Fibroblast of skin of right quadriceps (primary cell): ENCODE measurements around the gene REXO1.

ENCODE experiments used
- DNase-seq: peaks from one replicate; pipeline ENCODE4 v3.0.0-alpha.2; 2013

The REXO1 gene

GRCh38 chr19:1859331-1859781 lies 11.1 kb upstream of the REXO1 start:
- no peak for DNase-seq

- no peak for DNase-seq
Measured at GRCh38 chr19:1858412-1859081, 10.3 kb upstream of the REXO1 start.

DNA sequence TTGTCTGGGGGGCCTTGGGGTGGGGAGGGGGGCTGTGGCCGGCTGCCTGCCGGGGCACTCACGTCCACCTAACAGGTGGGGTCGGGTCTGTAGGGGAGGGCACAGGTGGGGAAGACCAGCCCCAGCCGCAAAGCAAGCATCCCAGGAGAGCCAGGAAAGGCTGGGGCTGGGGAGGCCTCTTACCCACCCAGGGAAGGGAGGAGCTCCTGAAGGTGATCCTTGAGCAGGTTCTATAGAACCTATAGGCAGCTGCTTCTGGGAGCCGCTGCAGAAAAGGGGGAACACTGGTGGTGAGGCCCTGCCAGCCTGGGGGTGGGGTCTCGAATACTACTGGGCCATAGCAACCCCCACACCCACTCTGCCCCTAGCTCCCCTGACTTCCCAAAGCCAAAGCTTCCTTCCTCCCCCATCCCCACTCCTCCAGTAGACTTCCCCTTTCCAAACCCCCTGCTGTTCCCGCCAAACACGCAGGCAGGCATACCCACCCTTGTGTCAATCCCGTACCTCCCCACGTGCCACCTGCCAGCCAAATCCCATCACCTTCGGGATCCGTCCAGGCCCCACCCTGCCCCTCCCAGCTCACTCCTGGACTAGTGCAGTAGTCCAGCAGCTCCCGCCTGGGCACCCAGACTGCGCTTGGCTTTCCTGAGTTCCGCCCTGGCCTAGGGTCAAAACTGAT lies 9.5 kb upstream of the REXO1 start:
- no peak for DNase-seq

DNA sequence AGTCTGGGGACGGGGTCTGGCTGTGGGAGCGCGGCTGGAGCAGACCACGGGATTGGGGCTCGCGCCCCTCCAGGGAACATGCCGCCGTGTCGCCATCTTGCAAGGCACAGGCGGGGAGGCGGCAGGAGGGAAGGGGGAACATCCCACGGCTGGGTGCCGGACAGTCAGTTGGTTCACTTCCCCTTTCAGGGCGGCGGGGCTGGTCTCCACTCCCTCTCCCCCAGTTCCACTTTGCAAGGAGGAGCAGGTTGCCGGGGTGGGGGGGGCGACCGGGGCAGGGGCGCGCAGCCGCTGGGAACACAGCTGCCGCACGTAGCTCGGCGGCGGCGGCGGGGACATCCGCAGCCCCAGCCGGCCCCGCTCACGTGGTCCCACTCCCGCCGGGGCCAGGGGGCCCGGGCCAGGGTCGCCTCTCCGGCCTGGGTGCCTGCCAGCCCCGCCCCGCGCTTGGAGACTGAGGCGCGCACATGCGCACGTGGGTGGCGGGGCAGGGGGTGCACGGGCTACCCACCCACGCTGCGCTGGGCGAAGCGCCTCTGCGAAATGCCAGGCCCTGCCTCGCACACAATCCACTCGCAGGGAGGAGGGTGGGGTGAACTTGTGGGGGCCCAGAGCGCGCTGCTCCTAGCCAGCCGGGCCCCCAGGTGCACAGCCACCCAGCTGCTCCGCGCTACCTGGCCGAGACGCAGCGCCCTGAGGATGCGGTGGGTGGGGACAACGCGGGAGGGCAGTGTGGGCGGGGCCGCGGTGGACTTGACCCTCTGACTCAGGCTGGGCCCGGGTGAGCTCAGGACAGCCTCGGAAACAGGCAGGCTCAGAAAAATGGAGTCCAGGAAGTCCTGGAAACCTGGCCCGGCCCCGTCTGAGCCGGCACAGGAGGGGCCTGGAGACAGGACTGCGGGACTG lies 8.7 kb upstream of the REXO1 start:
- peak; percentile 46 for DNase-seq

- DNase-seq, result no peak
Measured at GRCh38 chr19:1856345-1856697, 8.0 kb upstream of the REXO1 start.

DNA sequence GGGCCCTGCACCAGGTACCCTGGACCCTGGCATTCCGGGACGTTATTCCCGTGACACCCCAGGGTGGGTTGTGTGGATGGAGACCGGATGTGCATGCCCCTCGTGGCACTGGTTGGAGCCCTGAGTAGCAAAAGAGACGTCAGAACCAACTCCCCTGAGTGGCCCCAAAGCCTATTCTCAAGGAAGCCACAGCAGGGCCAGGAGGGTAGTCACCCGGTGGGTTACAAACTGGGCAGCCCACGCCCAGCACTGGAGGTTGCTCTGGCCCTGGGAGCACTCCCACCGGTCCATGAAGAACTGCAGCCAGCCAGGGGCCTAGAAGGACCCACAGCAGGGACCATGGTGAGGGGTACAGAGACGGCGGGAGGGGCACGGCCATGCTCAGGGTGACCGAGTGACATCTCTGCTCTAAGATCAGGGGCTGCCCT lies 7.6 kb upstream of the REXO1 start:
- DNase-seq, result no peak

GRCh38 chr19:1855040-1855827 lies 7.0 kb upstream of the REXO1 start:
- peak; percentile 88 for DNase-seq

GRCh38 chr19:1854542-1855039 lies 6.3 kb upstream of the REXO1 start:
- no peak for DNase-seq

DNA sequence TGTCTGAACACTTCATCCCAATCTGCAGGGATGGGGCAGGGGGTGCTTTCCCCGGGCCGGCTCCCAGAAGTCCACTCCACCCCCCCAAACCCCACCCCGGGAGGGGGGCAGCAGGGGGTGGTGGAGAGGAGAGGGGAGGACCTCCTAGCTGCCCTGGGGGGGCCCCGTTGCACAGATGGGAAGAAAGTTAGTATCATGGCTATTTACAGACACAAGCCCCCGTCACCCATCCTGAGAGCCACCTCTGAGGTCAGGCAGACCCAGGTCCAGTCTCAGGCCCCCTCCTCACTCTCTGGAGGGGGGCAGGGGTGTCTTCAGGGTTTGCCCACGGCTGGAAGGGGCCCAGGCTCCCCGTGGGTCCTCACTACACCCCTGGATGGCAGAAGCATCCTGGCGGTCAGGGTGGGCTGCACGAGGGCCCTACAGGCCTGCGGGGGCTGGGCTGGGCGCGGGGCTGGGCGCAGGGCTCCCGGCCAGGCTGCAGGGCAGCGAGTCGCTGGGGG lies 5.8 kb upstream of the REXO1 start:
- no peak for DNase-seq

DNA sequence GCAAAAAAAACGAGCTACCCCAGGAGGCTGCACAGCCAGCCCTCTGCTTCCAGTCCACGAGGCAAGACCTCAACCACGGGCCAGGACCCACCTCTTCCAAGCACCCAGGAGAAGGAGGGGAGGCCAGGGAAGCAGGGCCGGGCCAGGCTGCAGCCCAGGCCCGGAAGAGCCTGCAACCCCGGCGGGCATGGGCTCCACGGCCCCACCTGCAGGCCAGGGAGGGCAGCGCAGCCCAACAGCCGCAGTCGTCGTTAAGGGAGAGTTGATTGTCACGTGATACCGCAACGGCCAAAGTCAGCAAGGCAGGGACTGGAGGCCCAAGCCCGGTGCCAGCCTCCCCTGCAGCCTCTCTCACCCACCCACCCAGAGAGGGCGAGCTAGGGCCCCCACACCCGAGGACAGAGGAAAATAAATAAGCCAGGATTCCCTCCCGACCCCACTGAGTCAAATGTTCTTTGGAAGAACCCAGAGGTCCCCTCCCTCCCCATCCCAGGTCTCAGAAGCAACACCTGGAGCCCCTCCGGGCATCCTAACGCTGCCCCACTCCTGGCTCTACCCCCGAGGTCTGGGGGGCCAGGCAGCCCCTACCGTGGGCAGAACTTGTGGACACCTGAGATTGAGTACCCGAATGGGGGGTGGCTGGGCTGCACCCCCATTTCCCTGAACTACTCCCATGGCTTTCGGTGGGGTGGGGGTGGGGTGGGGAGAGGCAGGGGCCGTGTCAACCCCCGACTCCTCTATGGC lies 5.2 kb upstream of the REXO1 start:
- peak; percentile 71 for DNase-seq

- no peak for DNase-seq
Measured at GRCh38 chr19:1852581-1853128, 4.4 kb upstream of the REXO1 start.

GRCh38 chr19:1851654-1852580 lies 3.6 kb upstream of the REXO1 start:
- no peak for DNase-seq

GRCh38 chr19:1850809-1851653 lies 2.7 kb upstream of the REXO1 start:
- no peak for DNase-seq

DNA sequence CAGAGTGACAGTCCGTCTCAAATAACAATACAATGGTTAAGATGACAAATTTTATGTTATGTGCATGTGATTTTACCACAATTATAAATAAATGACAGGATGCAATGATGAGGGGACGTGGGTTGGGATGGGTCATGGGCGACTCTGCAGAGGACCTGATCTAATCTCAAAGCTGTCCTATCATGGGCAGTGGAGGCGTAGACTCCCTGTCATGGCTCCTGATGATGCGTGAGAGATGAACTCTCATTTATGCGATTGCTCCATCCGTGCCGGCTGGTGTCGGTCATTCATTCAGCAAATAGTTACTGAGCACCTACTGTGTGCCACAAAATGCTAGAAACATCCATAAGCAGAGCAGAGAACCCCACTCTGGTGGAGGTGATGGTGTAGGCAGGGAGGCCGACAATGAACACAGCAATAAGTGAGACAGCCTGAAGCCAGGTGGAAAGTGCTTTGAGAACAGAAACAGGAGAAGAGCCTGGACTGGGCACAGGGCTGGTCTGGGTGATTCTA lies 1.7 kb upstream of the REXO1 start:
- DNase-seq, result no peak

DNA sequence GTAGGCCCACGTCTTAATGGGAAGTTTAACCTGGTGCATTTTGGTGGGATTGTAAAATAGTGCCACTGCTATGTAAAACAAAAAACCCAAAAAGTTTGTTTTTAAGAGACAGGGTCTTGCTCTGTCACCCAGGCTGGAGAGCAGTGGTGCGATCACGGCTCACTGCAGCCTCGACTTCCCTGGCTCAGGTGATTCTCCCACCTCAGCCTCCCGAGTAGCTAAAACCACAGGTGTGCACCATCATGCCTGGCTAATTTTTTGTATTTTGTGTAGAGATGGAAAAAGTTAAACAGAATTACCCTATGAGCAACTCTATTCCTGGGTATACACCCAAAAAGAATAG lies 820 bp upstream of the REXO1 start:
- DNase-seq, result no peak

GRCh38 chr19:1847684-1848398 lies 442 bp downstream of the REXO1 start:
- no peak for DNase-seq

DNA sequence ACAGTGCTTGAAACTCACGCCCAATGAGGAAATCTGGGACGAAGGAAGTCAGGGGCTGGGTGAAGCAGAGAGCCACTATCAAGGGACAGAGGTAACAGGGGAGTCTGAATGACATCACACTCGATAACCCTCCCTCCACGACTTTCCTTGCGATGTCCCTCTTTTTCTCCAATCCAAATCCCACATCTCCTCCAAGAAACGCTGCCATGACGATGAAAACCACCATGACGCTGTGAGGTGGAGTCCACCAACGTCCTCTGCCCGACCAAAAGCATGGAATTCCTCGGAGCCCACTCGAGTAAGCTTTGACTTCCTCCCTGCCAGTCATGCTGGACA lies 967 bp downstream of the REXO1 start:
- no peak for DNase-seq

- no peak for DNase-seq
Measured at GRCh38 chr19:1846517-1847204, 1.6 kb downstream of the REXO1 start.
